H1 (cell line): ENCODE data around the gene SYNJ2. TPM values are rescaled to one million over a fixed set of nuclear protein-coding genes. Genes with fewer than 3 reads are reported as not detected.

ENCODE experiments used
- CTCF ChIA-PET: fragments of 300-600 bp; sonication (Branson Sonifier 250); formaldehyde crosslinking; loops from one replicate; lab custom pipeline; 2021; ENCODE audit not compliant: partially characterized antibody; lab: Charles Lee
- POLR2A ChIA-PET: fragments of 300-600 bp; sonication (Branson Sonifier 250); formaldehyde crosslinking; loops from one replicate; lab custom pipeline; 2021; ENCODE audit warnings: inconsistent platforms; ENCODE audit not compliant: partially characterized antibody; lab: Charles Lee
- DNase-seq, 2 experiments: peaks; one replicate each; pipeline versions ENCODE4 v3.0.0 to v3.0.0-alpha.2; 2010 to 2022; ENCODE audit warnings: low spot score in 2 of 2, low read depth in 1 of 2, mixed read lengths in 1 of 2
- FAIRE-seq: peaks from 2 replicates; lab custom pipeline; 2011; peaks lifted over from hg19 to GRCh38; lab: Jason Lieb, UNC
- H2AFZ ChIP-seq: 2 replicates; pipeline ENCODE4 v1.8.1; 2012; ENCODE audit warnings: low read length, inconsistent platforms
- H2AK5ac ChIP-seq: 2 replicates; pipeline ENCODE4 v1.6.1; 2013; ENCODE audit warnings: low read depth, low read length
- H2BK120ac ChIP-seq: replicated peaks from 2 replicates; pipeline ENCODE3; 2013; ENCODE audit warnings: low read depth, low read length, inconsistent platforms
- H2BK12ac ChIP-seq: 2 replicates; pipeline ENCODE4 v1.6.1; 2013; ENCODE audit warnings: low read depth, low read length
- H2BK15ac ChIP-seq: 2 replicates; pipeline ENCODE4 v1.6.1; 2013; ENCODE audit warnings: low read length
- H2BK20ac ChIP-seq: 2 replicates; pipeline ENCODE4 v1.6.1; 2013; ENCODE audit warnings: low read length
- H2BK5ac ChIP-seq: 2 replicates; pipeline ENCODE4 v1.6.1; 2013; ENCODE audit warnings: low read depth, low read length
- H3K14ac ChIP-seq: 2 replicates; pipeline ENCODE4 v1.6.1; 2013; ENCODE audit warnings: inconsistent platforms; ENCODE audit not compliant: insufficient read length
- H3K18ac ChIP-seq: 2 replicates; pipeline ENCODE4 v1.6.1; 2013; ENCODE audit warnings: low read length; ENCODE audit errors: extremely low read depth
- H3K23ac ChIP-seq: 2 replicates; pipeline ENCODE4 v1.6.1; 2013; ENCODE audit warnings: inconsistent platforms; ENCODE audit not compliant: insufficient read length
- H3K23me2 ChIP-seq: 2 replicates; pipeline ENCODE4 v1.6.1; 2013; ENCODE audit warnings: low read depth, low read length
- H3K27ac ChIP-seq: 2 replicates; pipeline ENCODE4 v1.6.1; 2011; ENCODE audit warnings: low read depth, low read length, inconsistent platforms
- H3K27me3 ChIP-seq, 4 experiments: replicated peaks in 1 of 4; 1 replicate in 1 of 4; 2 replicates in 3 of 4; pipeline versions ENCODE4 v1.6.1 to v1.8.1; 2011 to 2013; ENCODE audit warnings: low read length in 3 of 4, mild to moderate bottlenecking in 3 of 4, inconsistent platforms in 2 of 4, mixed read lengths in 2 of 4, moderate library complexity in 1 of 4; ENCODE audit not compliant: control insufficient read depth in 3 of 4, insufficient read depth in 3 of 4; ENCODE audit errors: extremely low read depth in 1 of 4
- H3K36me3 ChIP-seq, 4 experiments: 2 replicates each; pipeline versions ENCODE4 v1.6.1 to v1.8.1; 2011 to 2013; ENCODE audit warnings: mild to moderate bottlenecking in 4 of 4, low read length in 3 of 4, moderate library complexity in 2 of 4, control low read depth in 1 of 4, inconsistent platforms in 1 of 4; ENCODE audit not compliant: insufficient read depth in 4 of 4, control insufficient read depth in 2 of 4
- H3K4ac ChIP-seq: replicated peaks from 2 replicates; pipeline ENCODE3; 2013; ENCODE audit warnings: low read length, low read depth, mixed read lengths, inconsistent platforms; ENCODE audit not compliant: insufficient read length
- H3K4me1 ChIP-seq, 4 experiments: replicated peaks in 1 of 4; 1 replicate in 1 of 4; 2 replicates in 3 of 4; pipeline versions ENCODE4 v1.6.1 to v1.8.1; 2011 to 2013; ENCODE audit warnings: low read length in 3 of 4, inconsistent platforms in 2 of 4, mixed read lengths in 1 of 4; ENCODE audit not compliant: insufficient read depth in 4 of 4, control insufficient read depth in 3 of 4
- H3K4me2 ChIP-seq, 2 experiments: 2 replicates each; pipeline versions ENCODE4 v1.6.1 to v1.8.1; 2011 to 2013; ENCODE audit warnings: low read depth in 2 of 2, low read length in 2 of 2, control low read depth in 1 of 2, inconsistent platforms in 1 of 2, mild to moderate bottlenecking in 1 of 2; ENCODE audit not compliant: insufficient read depth in 1 of 2
- H3K4me3 ChIP-seq, 4 experiments: fragments of 200-600, 300-600 bp in 1 of 4; sonication (generic), shearing (Covaris generic), sonication (Bioruptor Twin) in 1 of 4; 2 replicates each; pipeline versions ENCODE4 v1.5.1 to v1.8.1; 2011 to 2016; ENCODE audit warnings: low read length in 4 of 4, low read depth in 3 of 4, control low read depth in 2 of 4, inconsistent platforms in 2 of 4, mild to moderate bottlenecking in 2 of 4, mixed read lengths in 1 of 4, moderate library complexity in 1 of 4; ENCODE audit not compliant: insufficient read depth in 2 of 4; ENCODE audit errors: extremely low read depth in 1 of 4
- H3K56ac ChIP-seq: replicated peaks from 2 replicates; pipeline ENCODE3; 2013; ENCODE audit warnings: low read depth, mild to moderate bottlenecking, mixed read lengths, low read length, inconsistent platforms; ENCODE audit not compliant: insufficient read length
- H3K79me1 ChIP-seq: 2 replicates; pipeline ENCODE4 v1.6.1; 2013; ENCODE audit warnings: low read depth, low read length, control low read depth
- H3K79me2 ChIP-seq, 2 experiments: 2 replicates each; pipeline versions ENCODE4 v1.6.1 to v1.8.1; 2012 to 2013; ENCODE audit warnings: low read length in 2 of 2, mild to moderate bottlenecking in 2 of 2, inconsistent platforms in 1 of 2; ENCODE audit not compliant: insufficient read depth in 2 of 2, control insufficient read depth in 1 of 2
- H3K9ac ChIP-seq, 4 experiments: replicated peaks in 1 of 4; 1 replicate in 1 of 4; 2 replicates in 3 of 4; pipeline versions ENCODE4 v1.6.1 to v1.8.1; 2011 to 2013; ENCODE audit warnings: low read depth in 3 of 4, low read length in 3 of 4, control low read depth in 2 of 4, mild to moderate bottlenecking in 2 of 4, moderate library complexity in 2 of 4, inconsistent platforms in 1 of 4; ENCODE audit errors: extremely low read depth in 1 of 4
- H3K9me3 ChIP-seq, 2 experiments: 2 replicates each; pipeline versions ENCODE4 v1.6.1 to v1.8.1; 2012 to 2013; ENCODE audit warnings: mild to moderate bottlenecking in 2 of 2, moderate library complexity in 2 of 2, control low read depth in 1 of 2, inconsistent platforms in 1 of 2, low read depth in 1 of 2, low read length in 1 of 2, mixed read lengths in 1 of 2; ENCODE audit not compliant: insufficient read depth in 2 of 2
- H4K20me1 ChIP-seq, 2 experiments: replicated peaks in 1 of 2; 2 replicates each; pipeline versions ENCODE3 to v1.8.1; 2011 to 2013; ENCODE audit warnings: inconsistent platforms in 2 of 2, low read length in 2 of 2, mild to moderate bottlenecking in 1 of 2; ENCODE audit not compliant: insufficient read depth in 2 of 2, control insufficient read depth in 1 of 2
- H4K5ac ChIP-seq: 2 replicates; pipeline ENCODE4 v1.6.1; 2013; ENCODE audit warnings: low read length, low read depth, mixed read lengths, inconsistent platforms; ENCODE audit not compliant: insufficient read length
- H4K8ac ChIP-seq: 2 replicates; pipeline ENCODE4 v1.8.0; 2013; ENCODE audit warnings: mild to moderate bottlenecking, moderate library complexity, low read length, inconsistent platforms; ENCODE audit not compliant: insufficient read depth; ENCODE audit errors: extremely low read depth
- H4K91ac ChIP-seq: replicated peaks from 2 replicates; pipeline ENCODE3; 2013; ENCODE audit warnings: low read length, mixed read lengths, inconsistent platforms; ENCODE audit not compliant: insufficient read length
- ASH2L ChIP-seq: fragments of 200-600, 300-600 bp; sonication (generic); IDR thresholded peaks from one replicate; pipeline ENCODE4 v1.7.1; 2017; ENCODE audit warnings: low read length
- CEBPB ChIP-seq: IDR thresholded peaks from 2 replicates; pipeline ENCODE4 v1.6.1; 2012; ENCODE audit warnings: low read depth, low read length
- CTBP2 ChIP-seq: IDR thresholded peaks from 2 replicates; pipeline ENCODE4 v1.7.0; 2011; ENCODE audit warnings: borderline replicate concordance, mild to moderate bottlenecking, moderate library complexity, mixed read lengths, low read length; ENCODE audit not compliant: insufficient read depth, insufficient read length
- EGR1 ChIP-seq: IDR thresholded peaks from 2 replicates; pipeline ENCODE4 v1.6.1; 2011; ENCODE audit warnings: low read depth, low read length, borderline replicate concordance
- FOSL1 ChIP-seq: IDR thresholded peaks from 2 replicates; pipeline ENCODE4 v1.6.1; 2011; ENCODE audit warnings: mild to moderate bottlenecking, low read depth, low read length, moderate library complexity; ENCODE audit not compliant: insufficient read depth
- RXRA ChIP-seq: IDR thresholded peaks from 2 replicates; pipeline ENCODE4 v1.6.1; 2011; ENCODE audit warnings: low read depth, mild to moderate bottlenecking, low read length, moderate library complexity; ENCODE audit not compliant: insufficient read depth
- SIN3A ChIP-seq, 2 experiments: IDR thresholded peaks in 1 of 2; conservative IDR thresholded peaks in 1 of 2; 2 replicates each; pipeline ENCODE4 v1.6.1; 2011 to 2012; ENCODE audit warnings: low read length in 2 of 2, improper control_type of control experiment in 1 of 2, low read depth in 1 of 2, mild to moderate bottlenecking in 1 of 2
- WGBS, 2 experiments: shearing (Covaris generic) in 1 of 2; methylation state at CpG; one replicate each; pipeline versions ENCODE4 v1.1.6 to v1.1.7; 2013 to 2015; ENCODE audit warnings: low lambda C conversion rate in 2 of 2, mixed read lengths in 2 of 2, inconsistent platforms in 1 of 2, low coverage in 1 of 2, missing lambda C conversion rate in 1 of 2; ENCODE audit not compliant: insufficient replicate concordance in 2 of 2, insufficient coverage in 1 of 2, insufficient read length in 1 of 2; ENCODE audit errors: extremely low coverage in 1 of 2, missing lambda C conversion rate in 1 of 2; 5-methylcytosine and 5-hydroxymethylcytosine counted together
- polyA plus RNA-seq, 7 experiments: library from polyadenylated mRNA; depleted of rRNA in 3 of 7; stranded (reverse) in 5 of 7; unstranded in 2 of 7; fragments of >200 nt in 5 of 7; fragments of 200-250 nt in 2 of 7; gene quantifications; 1 replicate in 5 of 7; 2 replicates in 1 of 7; 4 replicates in 1 of 7; pipeline versions ENCODE4 v1.2.1 to v1.2.3, GENCODE V29; 2011 to 2013; ENCODE audit warnings: missing spikeins in 2 of 7, mixed read lengths in 2 of 7
- total RNA-seq: library from RNA; stranded (reverse); fragmentation: NEBNext Ultra II Directional; extraction: Animal tissue kit (Norgen Biotek cat#: 25700); gene quantifications from 2 replicates; pipeline ENCODE4 v1.2.1, GENCODE V29; 2021
- TF ChIP-seq, protein P1 (sequence below): IDR thresholded peaks from 2 replicates; pipeline ENCODE4 v1.6.1; 2012; ENCODE audit warnings: low read length, inconsistent platforms

SYNJ2 gene
- total and polyA plus RNA-seq, 2 of the 8 experiments (the other 6 are each of a cell fraction or from before 2014, with no cell fraction given): 3.7 to 13.9 TPM

DNA sequence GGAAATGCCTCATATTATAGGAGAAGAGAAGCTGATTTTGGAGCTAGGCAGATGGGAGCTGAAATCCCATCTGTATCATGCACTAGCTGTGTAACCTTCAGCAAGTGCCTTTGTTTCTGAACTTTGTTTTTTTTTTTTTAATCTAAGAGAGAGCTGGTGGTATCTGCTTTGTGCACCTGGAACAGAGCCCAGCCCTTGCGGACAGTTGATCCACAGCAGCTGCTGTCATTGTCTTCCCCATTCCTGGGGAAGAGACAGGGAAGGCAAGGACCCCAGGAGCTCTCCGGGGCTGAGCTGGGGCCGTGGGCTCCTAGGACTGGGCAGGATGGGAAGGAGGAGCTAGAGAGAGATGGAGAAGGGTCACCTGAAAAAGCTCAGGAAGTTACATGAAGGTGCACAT lies 92.1 kb downstream of the SYNJ2 start:
- H2AK5ac ChIP-seq: no peak overlapping the region
- H2AFZ ChIP-seq: no peak overlapping the region
- H3K56ac ChIP-seq: no peak overlapping the region
- no peak overlapping the region for H3K9ac ChIP-seq
- no peak overlapping the region for H2BK20ac ChIP-seq
- H3K4me2 ChIP-seq: no peak overlapping the region
- no peak overlapping the region for H4K91ac ChIP-seq
- no peak overlapping the region for H2BK5ac ChIP-seq
- H2BK12ac ChIP-seq: no peak overlapping the region
- peaks cover 0 to 2% (median under 1%) of the 10 kb centered on the region in 4 experiments; a peak in 2 of 8 replicates for H3K36me3 ChIP-seq
- H3K23me2 ChIP-seq: no peaks in the 10 kb centered on the region
- 90% methylated on average over 3 of the region's 3 CpGs; no CpG with 5 or more reads in 1 of the 2 experiments for WGBS, 2 experiments
- peaks cover 0 to 4% of the 10 kb centered on the region in 2 experiments for H4K20me1 ChIP-seq
- H3K4ac ChIP-seq: no peak overlapping the region
- no peak overlapping the region for H3K23ac ChIP-seq
- H3K27me3 ChIP-seq: no peaks in the 10 kb centered on the region
- H4K5ac ChIP-seq: no peak overlapping the region
- H3K4me3 ChIP-seq: no peak overlapping the region
- H3K79me1 ChIP-seq: no peaks in the 10 kb centered on the region
- no peak overlapping the region for H4K8ac ChIP-seq
- no peak overlapping the region for H3K27ac ChIP-seq
- H2BK15ac ChIP-seq: no peak overlapping the region
- no peak overlapping the region for H3K14ac ChIP-seq
- no peak overlapping the region for H3K18ac ChIP-seq
- POLR2A ChIA-PET: no interaction called here
- FAIRE-seq (no peak), DNase-seq (no peak)
- H3K9me3 ChIP-seq: no peaks in the 10 kb centered on the region
- CTCF ChIA-PET: interaction anchor here (0.5 to 7.8 kb wide), 8 partner anchors 12 to 172 kb away, joined by 3 to 54 read pairs (median 4); no protein-coding TSS in a partner anchor
- H2BK120ac ChIP-seq: no peak overlapping the region
- H3K4me1 ChIP-seq: peaks cover 0 to 1% (median 0%) of the 10 kb centered on the region in 4 experiments; a peak in 2 of 7 replicates
- no peaks in the 10 kb centered on the region for H3K79me2 ChIP-seq
- no peak for TF ChIP-seq EGR1
- TF ChIP-seq CEBPB: no peak
- TF ChIP-seq CTBP2: no peak
- TF ChIP-seq, protein P1, sequence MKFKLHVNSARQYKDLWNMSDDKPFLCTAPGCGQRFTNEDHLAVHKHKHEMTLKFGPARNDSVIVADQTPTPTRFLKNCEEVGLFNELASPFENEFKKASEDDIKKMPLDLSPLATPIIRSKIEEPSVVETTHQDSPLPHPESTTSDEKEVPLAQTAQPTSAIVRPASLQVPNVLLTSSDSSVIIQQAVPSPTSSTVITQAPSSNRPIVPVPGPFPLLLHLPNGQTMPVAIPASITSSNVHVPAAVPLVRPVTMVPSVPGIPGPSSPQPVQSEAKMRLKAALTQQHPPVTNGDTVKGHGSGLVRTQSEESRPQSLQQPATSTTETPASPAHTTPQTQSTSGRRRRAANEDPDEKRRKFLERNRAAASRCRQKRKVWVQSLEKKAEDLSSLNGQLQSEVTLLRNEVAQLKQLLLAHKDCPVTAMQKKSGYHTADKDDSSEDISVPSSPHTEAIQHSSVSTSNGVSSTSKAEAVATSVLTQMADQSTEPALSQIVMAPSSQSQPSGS: no peak
- no peak for TF ChIP-seq FOSL1
- no peak for TF ChIP-seq ASH2L
- no peak for TF ChIP-seq SIN3A (conservative IDR thresholded peaks at IDR 0.05 in 1 of 2, IDR thresholded peaks at IDR 0.05 in 1 of 2; ENCODE audit: low read depth in 1 of 2, low read length in 2 of 2)
- no peak for TF ChIP-seq RXRA
